Left renal cortex interstitium (tissue), 4 donors: ENCODE data around the gene FZD10. TPM values are rescaled to one million over a fixed set of nuclear protein-coding genes. Genes with fewer than 3 reads are reported as not detected.

Source experiments
- DNase-seq, 4 donors: peaks; one replicate each; pipeline ENCODE4 v3.0.0-alpha.2; 2013; ENCODE audit warnings: low read depth in 4 of 4, low spot score in 2 of 4, missing footprints in 1 of 4
- polyA plus RNA-seq, 4 donors: library from polyadenylated mRNA; unstranded; fragments of 120-200 nt; gene quantifications; one replicate each; pipeline ENCODE4 v1.2.1, GENCODE V29; 2013; ENCODE audit not compliant: insufficient read length in 4 of 4

Gene FZD10
- polyA plus RNA-seq, 4 donors: 2.4 to 3.8 (median 2.9) TPM

GRCh38 chr12:130202201-130202600, 39.9 kb downstream of the FZD10 start:
- no peak for DNase-seq

DNA sequence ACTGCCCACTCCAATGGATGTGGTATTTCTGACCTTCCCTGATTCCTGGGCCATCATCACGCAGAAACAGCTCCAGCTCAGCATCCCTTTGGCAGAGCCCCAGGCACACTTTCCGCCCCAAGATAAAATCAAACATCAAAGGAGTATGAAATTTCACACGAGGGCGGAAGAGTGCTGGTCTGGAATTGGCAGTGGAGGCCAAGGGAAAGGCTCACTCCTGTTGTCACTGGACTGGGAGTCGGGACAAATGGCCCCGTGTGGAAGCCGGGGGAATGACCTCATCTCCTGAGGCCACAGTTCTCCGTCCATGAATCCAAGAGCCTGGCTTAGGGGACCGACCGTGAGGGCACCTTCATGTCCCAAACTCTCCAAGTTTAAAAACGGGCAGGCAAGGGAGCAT, 40.9 kb downstream of the FZD10 start:
- no peak for DNase-seq

DNA sequence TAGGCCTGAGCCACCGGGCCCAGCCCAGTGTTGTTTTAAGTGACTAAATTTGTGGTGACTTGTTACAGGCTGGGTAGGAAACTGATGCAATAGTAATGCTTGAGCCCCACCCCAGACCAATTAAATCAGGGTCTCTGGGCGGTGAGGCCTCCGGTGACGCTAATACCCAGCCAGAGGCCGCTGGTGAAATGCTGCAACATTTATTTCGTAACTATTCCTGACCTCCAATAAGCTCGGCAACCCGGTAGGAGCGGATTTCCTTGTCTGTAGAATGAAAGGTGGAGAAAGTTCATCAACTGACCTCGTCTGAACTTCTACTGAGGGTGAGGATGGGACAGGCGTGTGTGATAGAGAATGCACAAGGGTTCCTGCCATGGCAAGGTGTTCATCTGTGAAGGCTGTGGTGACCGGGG, 42.3 kb downstream of the FZD10 start:
- no peak for DNase-seq

DNA sequence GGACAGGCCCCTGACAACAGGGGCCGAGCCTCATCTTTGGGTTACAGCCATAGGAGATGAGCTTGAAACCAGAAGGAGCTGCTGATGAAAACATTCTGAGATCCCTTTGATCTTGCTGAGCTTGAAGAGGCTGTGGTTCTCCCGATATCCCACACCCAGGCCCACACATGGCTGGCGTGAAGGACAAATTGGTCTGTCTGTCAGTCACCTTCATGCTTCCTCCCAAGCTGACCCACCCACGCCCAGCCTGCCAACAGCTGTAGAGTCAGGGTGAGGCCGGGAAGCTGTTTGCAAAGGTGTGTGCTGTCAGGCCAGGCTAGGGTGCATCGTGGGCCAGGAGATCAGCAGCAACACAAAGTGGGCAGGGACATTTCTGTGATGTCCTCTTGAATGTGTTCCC, 43.2 kb downstream of the FZD10 start:
- no peak for DNase-seq

- DNase-seq: no peak
Observed at GRCh38 chr12:130212384-130212989, 50.2 kb downstream of the FZD10 start.

- DNase-seq: no peak
Observed at GRCh38 chr12:130213249-130213648, 51.0 kb downstream of the FZD10 start.

- no peak for DNase-seq
Observed at GRCh38 chr12:130214686-130215395, 52.6 kb downstream of the FZD10 start.

Other genes starting within 250 kb of the FZD10 start
- gene PIWIL1, start 175.4 kb downstream of the FZD10 start, polyA plus RNA-seq: 1 to 10 TPM in 2 of 4 donors, under 1 TPM in 2; 0.22 to 1.2 (median 1.0) TPM